Subcutaneous abdominal adipose tissue (tissue), 5 donors: ENCODE results near the gene MUS81.
"Not testable (repeated sequence)": the region's sequence is repeated elsewhere in the genome, so short reads cannot be mapped to it uniquely, and the experiment has no call there.

Experiments
- H3K27ac ChIP-seq: one replicate; pipeline ENCODE4 v1.7.0; 2013; ENCODE audit warnings: low read depth, mild to moderate bottlenecking, inconsistent platforms, low read length, moderate library complexity
- H3K27me3 ChIP-seq, 5 donors: one replicate each; pipeline ENCODE4 v1.7.0; 2013; ENCODE audit warnings: low read length in 5 of 5, inconsistent platforms in 1 of 5; ENCODE audit not compliant: control insufficient read depth in 5 of 5, insufficient read depth in 4 of 5
- H3K36me3 ChIP-seq, 5 donors: one replicate each; pipeline ENCODE4 v1.7.0; 2013; ENCODE audit warnings: low read length in 5 of 5; ENCODE audit not compliant: control insufficient read depth in 5 of 5, insufficient read depth in 5 of 5
- H3K4me1 ChIP-seq, 5 donors: one replicate each; pipeline ENCODE4 v1.7.0; 2013; ENCODE audit warnings: low read length in 5 of 5, mild to moderate bottlenecking in 3 of 5, moderate library complexity in 1 of 5; ENCODE audit not compliant: control insufficient read depth in 5 of 5, insufficient read depth in 5 of 5
- H3K4me3 ChIP-seq, 5 donors: one replicate each; pipeline ENCODE4 v1.7.0; 2013; ENCODE audit warnings: low read length in 5 of 5, low read depth in 1 of 5
- H3K9ac ChIP-seq, 5 donors: one replicate each; pipeline ENCODE4 v1.7.0; 2013; ENCODE audit warnings: low read length in 5 of 5, mild to moderate bottlenecking in 4 of 5, moderate library complexity in 3 of 5
- H3K9me3 ChIP-seq, 5 donors: one replicate each; pipeline ENCODE4 v1.7.0; 2013; ENCODE audit warnings: low read length in 5 of 5; ENCODE audit not compliant: control insufficient read depth in 5 of 5
- donor health status: healthy.
- donor health status: healthy.
- donor health status: healthy.
- donor health status: healthy.
- donor health status: healthy.

The MUS81 gene

GRCh38 chr11:65844231-65844872, 15.9 kb upstream of the MUS81 start:
- Histone ChIP-seq H3K4me1 (no peaks in the 10 kb centered on the region), H3K9me3 (no peaks in the 10 kb centered on the region), H3K27me3 (no peaks in the 10 kb centered on the region), H3K36me3 (no peaks in the 10 kb centered on the region), H3K27ac (no peak overlapping the region), H3K4me3 (no peak overlapping the region), H3K9ac (no peak overlapping the region)

- Histone ChIP-seq H3K4me3 (no peak overlapping the region), H3K27ac (no peak overlapping the region), H3K9me3 (peaks cover 0 to 7% (median 5%) of the 10 kb centered on the region in 5 donors)
Measured at GRCh38 chr11:65847746-65848145, 12.5 kb upstream of the MUS81 start.

GRCh38 chr11:65848693-65849092, 11.5 kb upstream of the MUS81 start:
- H3K9me3 ChIP-seq, H3K4me3 ChIP-seq, H3K4me1 ChIP-seq, H3K9ac ChIP-seq, H3K27ac ChIP-seq, H3K27me3 ChIP-seq: not testable (repeated sequence)
- H3K36me3 ChIP-seq = peaks cover 0 to 32% (median 27%) of the 10 kb centered on the region in 5 donors

More at GRCh38 chr11:65847746-65848145, 12.5 kb upstream of the MUS81 start:
- H3K4me1 ChIP-seq = no peaks in the 10 kb centered on the region
- H3K27me3 ChIP-seq = no peaks in the 10 kb centered on the region
- H3K36me3 ChIP-seq = peaks cover 0 to 23% (median 18%) of the 10 kb centered on the region in 5 donors
- H3K9ac ChIP-seq = no peak overlapping the region

- H3K4me3 ChIP-seq = no peak overlapping the region
- no peak overlapping the region for H3K27ac ChIP-seq
- H3K9me3 ChIP-seq = peaks cover 0 to 7% (median 5%) of the 10 kb centered on the region in 5 donors
- H3K27me3 ChIP-seq = no peaks in the 10 kb centered on the region
- H3K4me1 ChIP-seq = no peaks in the 10 kb centered on the region
- peaks cover 0 to 39% (median 34%) of the 10 kb centered on the region in 5 donors for H3K36me3 ChIP-seq
- no peak overlapping the region for H3K9ac ChIP-seq
Measured at GRCh38 chr11:65849366-65849765, 10.9 kb upstream of the MUS81 start.

GRCh38 chr11:65849771-65850216, 10.4 kb upstream of the MUS81 start:
- no peak overlapping the region for H3K4me3 ChIP-seq
- no peak overlapping the region for H3K9ac ChIP-seq
- H3K27me3 ChIP-seq = no peaks in the 10 kb centered on the region
- peaks cover 0 to 43% (median 38%) of the 10 kb centered on the region in 5 donors for H3K36me3 ChIP-seq
- no peaks in the 10 kb centered on the region for H3K4me1 ChIP-seq
- H3K27ac ChIP-seq = no peak overlapping the region
- peaks cover 0 to 7% (median 5%) of the 10 kb centered on the region in 5 donors for H3K9me3 ChIP-seq

GRCh38 chr11:65850217-65851082, 9.8 kb upstream of the MUS81 start:
- Histone ChIP-seq H3K4me3 (no peak overlapping the region), H3K36me3 (peaks cover 0 to 50% (median 45%) of the 10 kb centered on the region in 5 donors), H3K27ac (no peak overlapping the region), H3K9me3 (peaks cover 0 to 7% (median 5%) of the 10 kb centered on the region in 5 donors), H3K27me3 (no peaks in the 10 kb centered on the region), H3K9ac (no peak overlapping the region), H3K4me1 (peaks cover 0 to 3% (median 0%) of the 10 kb centered on the region in 5 donors)

GRCh38 chr11:65851083-65851579, 9.1 kb upstream of the MUS81 start:
- Histone ChIP-seq H3K27ac (no peak overlapping the region), H3K9ac (no peak overlapping the region), H3K36me3 (peaks cover 0 to 57% (median 51%) of the 10 kb centered on the region in 5 donors)

GRCh38 chr11:65851811-65852507, 8.3 kb upstream of the MUS81 start:
- no peak overlapping the region for H3K27ac ChIP-seq
- H3K9ac ChIP-seq = no peak overlapping the region
- H3K9me3 ChIP-seq = peaks cover 0 to 7% (median 5%) of the 10 kb centered on the region in 5 donors
- H3K27me3 ChIP-seq = no peaks in the 10 kb centered on the region
- peaks cover 7 to 18% (median 13%) of the 10 kb centered on the region in 5 donors for H3K4me1 ChIP-seq
- peaks cover 0 to 58% (median 51%) of the 10 kb centered on the region in 5 donors for H3K36me3 ChIP-seq
- no peak overlapping the region for H3K4me3 ChIP-seq

More at GRCh38 chr11:65851083-65851579, 9.1 kb upstream of the MUS81 start:
- Histone ChIP-seq H3K4me1 (peaks cover 2 to 10% (median 5%) of the 10 kb centered on the region in 5 donors), H3K9me3 (peaks cover 0 to 7% (median 5%) of the 10 kb centered on the region in 5 donors), H3K4me3 (no peak overlapping the region), H3K27me3 (no peaks in the 10 kb centered on the region)

- peaks cover 0 to 58% (median 51%) of the 10 kb centered on the region in 5 donors for H3K36me3 ChIP-seq
- no peak overlapping the region for H3K27ac ChIP-seq
- no peak overlapping the region for H3K9ac ChIP-seq
- H3K4me1 ChIP-seq = peaks cover 7 to 19% (median 13%) of the 10 kb centered on the region in 5 donors
- no peak overlapping the region for H3K4me3 ChIP-seq
- peaks cover 0 to 7% (median 5%) of the 10 kb centered on the region in 5 donors for H3K9me3 ChIP-seq
- H3K27me3 ChIP-seq = no peaks in the 10 kb centered on the region
Measured at GRCh38 chr11:65852508-65853245, 7.6 kb upstream of the MUS81 start.
